ENCODE results near the gene CSNK1D.

Gene CSNK1D

DNA sequence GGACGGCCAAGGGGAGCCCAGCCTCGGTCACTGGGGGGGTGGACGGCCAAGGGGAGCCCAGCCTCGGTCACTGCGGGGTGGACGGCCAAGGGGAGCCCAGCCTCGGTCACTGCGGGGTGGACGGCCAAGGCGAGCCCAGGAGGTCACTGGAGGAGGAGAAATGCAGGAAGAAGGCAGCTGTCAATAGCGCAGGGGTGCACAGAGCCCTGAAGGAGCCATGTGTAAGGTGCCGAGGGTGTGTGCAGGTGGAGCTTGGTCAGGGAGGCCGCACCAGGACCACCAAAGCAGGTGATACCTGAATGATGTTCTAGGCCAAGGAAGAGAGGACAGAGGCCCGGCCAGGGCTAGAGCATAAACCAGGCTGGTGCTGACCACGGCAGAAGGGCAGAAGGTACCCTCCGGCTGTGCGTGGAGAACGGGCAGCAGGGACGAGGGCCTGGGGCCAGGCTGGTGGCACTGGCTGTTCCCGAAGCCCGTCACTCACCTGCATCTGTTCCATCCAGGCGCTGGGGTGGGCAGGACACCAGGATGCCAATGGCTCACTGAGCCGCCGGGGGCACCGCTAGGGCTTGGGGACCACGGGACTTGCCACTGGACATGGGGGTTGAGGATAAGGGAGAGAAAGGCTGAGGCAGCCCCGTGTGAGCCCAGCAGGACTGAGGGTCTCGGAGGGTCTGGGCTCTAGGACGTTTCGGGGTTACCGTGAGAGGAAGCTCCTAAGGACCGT lies 55.0 kb downstream of the CSNK1D start:
- Histone ChIP-seq H3K4me1 (ENCODE audit: control insufficient read depth, insufficient read depth, low read length) (0 out of 2 replicates have a peak, but pooled peaks cover 2% of the 10 kb centered on the region), H3K36me3 (ENCODE audit: control insufficient read depth in 2 of 2, insufficient read depth in 1 of 2, low read length in 2 of 2) (no peaks in the 10 kb centered on the region), H3K9me3 (ENCODE audit: control insufficient read depth, insufficient read depth, low read depth, low read length) (no peaks in the 10 kb centered on the region), H3K27ac (ENCODE audit: extremely low read depth, low read depth, low read length) (no peak overlapping the region), H3K4me3 (ENCODE audit: low read depth, low read length) (no peak overlapping the region)
- CTCF ChIA-PET: no interaction called here
- POLR2A ChIA-PET: no interaction called here
- TF ChIP-seq, protein P1, sequence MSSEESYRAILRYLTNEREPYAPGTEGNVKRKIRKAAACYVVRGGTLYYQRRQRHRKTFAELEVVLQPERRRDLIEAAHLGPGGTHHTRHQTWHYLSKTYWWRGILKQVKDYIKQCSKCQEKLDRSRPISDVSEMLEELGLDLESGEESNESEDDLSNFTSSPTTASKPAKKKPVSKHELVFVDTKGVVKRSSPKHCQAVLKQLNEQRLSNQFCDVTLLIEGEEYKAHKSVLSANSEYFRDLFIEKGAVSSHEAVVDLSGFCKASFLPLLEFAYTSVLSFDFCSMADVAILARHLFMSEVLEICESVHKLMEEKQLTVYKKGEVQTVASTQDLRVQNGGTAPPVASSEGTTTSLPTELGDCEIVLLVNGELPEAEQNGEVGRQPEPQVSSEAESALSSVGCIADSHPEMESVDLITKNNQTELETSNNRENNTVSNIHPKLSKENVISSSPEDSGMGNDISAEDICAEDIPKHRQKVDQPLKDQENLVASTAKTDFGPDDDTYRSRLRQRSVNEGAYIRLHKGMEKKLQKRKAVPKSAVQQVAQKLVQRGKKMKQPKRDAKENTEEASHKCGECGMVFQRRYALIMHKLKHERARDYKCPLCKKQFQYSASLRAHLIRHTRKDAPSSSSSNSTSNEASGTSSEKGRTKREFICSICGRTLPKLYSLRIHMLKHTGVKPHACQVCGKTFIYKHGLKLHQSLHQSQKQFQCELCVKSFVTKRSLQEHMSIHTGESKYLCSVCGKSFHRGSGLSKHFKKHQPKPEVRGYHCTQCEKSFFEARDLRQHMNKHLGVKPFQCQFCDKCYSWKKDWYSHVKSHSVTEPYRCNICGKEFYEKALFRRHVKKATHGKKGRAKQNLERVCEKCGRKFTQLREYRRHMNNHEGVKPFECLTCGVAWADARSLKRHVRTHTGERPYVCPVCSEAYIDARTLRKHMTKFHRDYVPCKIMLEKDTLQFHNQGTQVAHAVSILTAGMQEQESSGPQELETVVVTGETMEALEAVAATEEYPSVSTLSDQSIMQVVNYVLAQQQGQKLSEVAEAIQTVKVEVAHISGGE (tag by site-specific recombination; conservative IDR thresholded peaks at IDR 0.05; ENCODE audit: low read depth): no peak

DNA sequence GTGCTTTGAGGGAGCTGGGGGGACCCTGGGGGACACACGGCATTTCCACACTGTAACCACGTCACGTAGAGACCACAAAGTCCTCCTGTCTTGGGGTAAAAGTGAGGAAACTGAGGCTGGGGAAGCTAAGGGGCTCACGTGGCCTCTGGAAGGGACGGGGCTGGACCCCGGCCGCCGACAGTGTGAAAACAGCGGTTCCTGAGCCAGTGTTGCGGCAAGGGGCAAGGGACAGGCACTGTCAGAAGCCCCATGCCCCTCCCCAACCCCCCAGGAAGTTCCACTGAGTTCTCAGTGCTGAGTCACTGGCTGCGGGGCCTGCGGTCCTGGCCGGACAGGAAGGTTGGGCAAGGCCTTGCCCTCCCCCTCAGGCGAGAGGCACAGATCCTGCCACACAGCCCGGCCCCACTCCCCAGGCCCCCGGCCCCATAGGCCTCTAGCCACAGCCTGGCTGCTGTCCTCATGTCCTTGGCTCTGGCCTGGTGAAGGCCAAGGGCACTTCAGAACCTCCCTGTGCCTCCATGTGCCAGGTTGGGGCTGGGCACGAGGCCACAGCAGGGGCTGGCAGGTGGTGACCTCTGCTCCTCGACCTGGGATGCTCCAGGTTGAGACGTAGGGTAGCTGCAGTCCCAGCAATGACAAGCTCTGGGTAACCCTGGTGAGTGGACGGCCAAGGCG lies 55.8 kb downstream of the CSNK1D start:
- Histone ChIP-seq H3K4me3 (ENCODE audit: low read depth, low read length) (no peak overlapping the region), H3K27ac (ENCODE audit: extremely low read depth, low read depth, low read length) (no peak overlapping the region), H3K36me3 (ENCODE audit: control insufficient read depth in 2 of 2, insufficient read depth in 1 of 2, low read length in 2 of 2) (no peaks in the 10 kb centered on the region), H3K9me3 (ENCODE audit: control insufficient read depth, insufficient read depth, low read depth, low read length) (no peaks in the 10 kb centered on the region), H3K4me1 (ENCODE audit: control insufficient read depth, insufficient read depth, low read length) (0 out of 2 replicates have a peak, but pooled peaks cover 3% of the 10 kb centered on the region)
- TF ChIP-seq ZNF624 (tag by site-specific recombination; IDR thresholded peaks at IDR 0.05) (no peak), HOXD13 (CRISPR knock-in tag; IDR thresholded peaks at IDR 0.05; ENCODE audit: borderline replicate concordance) (no peak), ZBTB17 (tag by site-specific recombination; IDR thresholded peaks at IDR 0.05) (no peak), ZNF626 (tag by site-specific recombination; IDR thresholded peaks at IDR 0.05) (no peak), ZNF629 (tag by site-specific recombination; IDR thresholded peaks at IDR 0.05) (no peak), KLF10 (tag by site-specific recombination; IDR thresholded peaks at IDR 0.05) (no peak)
- TF ChIP-seq, protein P2, sequence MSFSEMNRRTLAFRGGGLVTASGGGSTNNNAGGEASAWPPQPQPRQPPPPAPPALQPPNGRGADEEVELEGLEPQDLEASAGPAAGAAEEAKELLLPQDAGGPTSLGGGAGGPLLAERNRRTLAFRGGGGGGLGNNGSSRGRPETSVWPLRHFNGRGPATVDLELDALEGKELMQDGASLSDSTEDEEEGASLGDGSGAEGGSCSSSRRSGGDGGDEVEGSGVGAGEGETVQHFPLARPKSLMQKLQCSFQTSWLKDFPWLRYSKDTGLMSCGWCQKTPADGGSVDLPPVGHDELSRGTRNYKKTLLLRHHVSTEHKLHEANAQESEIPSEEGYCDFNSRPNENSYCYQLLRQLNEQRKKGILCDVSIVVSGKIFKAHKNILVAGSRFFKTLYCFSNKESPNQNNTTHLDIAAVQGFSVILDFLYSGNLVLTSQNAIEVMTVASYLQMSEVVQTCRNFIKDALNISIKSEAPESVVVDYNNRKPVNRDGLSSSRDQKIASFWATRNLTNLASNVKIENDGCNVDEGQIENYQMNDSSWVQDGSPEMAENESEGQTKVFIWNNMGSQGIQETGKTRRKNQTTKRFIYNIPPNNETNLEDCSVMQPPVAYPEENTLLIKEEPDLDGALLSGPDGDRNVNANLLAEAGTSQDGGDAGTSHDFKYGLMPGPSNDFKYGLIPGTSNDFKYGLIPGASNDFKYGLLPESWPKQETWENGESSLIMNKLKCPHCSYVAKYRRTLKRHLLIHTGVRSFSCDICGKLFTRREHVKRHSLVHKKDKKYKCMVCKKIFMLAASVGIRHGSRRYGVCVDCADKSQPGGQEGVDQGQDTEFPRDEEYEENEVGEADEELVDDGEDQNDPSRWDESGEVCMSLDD (tag by site-specific recombination; IDR thresholded peaks at IDR 0.05): no peak
- TF ChIP-seq, protein P3, sequence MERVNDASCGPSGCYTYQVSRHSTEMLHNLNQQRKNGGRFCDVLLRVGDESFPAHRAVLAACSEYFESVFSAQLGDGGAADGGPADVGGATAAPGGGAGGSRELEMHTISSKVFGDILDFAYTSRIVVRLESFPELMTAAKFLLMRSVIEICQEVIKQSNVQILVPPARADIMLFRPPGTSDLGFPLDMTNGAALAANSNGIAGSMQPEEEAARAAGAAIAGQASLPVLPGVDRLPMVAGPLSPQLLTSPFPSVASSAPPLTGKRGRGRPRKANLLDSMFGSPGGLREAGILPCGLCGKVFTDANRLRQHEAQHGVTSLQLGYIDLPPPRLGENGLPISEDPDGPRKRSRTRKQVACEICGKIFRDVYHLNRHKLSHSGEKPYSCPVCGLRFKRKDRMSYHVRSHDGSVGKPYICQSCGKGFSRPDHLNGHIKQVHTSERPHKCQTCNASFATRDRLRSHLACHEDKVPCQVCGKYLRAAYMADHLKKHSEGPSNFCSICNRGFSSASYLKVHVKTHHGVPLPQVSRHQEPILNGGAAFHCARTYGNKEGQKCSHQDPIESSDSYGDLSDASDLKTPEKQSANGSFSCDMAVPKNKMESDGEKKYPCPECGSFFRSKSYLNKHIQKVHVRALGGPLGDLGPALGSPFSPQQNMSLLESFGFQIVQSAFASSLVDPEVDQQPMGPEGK (tag by site-specific recombination; IDR thresholded peaks at IDR 0.05): no peak
- TF ChIP-seq, protein P4, sequence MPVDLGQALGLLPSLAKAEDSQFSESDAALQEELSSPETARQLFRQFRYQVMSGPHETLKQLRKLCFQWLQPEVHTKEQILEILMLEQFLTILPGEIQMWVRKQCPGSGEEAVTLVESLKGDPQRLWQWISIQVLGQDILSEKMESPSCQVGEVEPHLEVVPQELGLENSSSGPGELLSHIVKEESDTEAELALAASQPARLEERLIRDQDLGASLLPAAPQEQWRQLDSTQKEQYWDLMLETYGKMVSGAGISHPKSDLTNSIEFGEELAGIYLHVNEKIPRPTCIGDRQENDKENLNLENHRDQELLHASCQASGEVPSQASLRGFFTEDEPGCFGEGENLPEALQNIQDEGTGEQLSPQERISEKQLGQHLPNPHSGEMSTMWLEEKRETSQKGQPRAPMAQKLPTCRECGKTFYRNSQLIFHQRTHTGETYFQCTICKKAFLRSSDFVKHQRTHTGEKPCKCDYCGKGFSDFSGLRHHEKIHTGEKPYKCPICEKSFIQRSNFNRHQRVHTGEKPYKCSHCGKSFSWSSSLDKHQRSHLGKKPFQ (tag by site-specific recombination; IDR thresholded peaks at IDR 0.05): no peak
- TF ChIP-seq, protein P5, sequence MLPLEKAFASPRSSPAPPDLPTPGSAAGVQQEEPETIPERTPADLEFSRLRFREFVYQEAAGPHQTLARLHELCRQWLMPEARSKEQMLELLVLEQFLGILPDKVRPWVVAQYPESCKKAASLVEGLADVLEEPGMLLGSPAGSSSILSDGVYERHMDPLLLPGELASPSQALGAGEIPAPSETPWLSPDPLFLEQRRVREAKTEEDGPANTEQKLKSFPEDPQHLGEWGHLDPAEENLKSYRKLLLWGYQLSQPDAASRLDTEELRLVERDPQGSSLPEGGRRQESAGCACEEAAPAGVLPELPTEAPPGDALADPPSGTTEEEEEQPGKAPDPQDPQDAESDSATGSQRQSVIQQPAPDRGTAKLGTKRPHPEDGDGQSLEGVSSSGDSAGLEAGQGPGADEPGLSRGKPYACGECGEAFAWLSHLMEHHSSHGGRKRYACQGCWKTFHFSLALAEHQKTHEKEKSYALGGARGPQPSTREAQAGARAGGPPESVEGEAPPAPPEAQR (tag by site-specific recombination; IDR thresholded peaks at IDR 0.05): no peak
- ChIA-PET POLR2A (no interaction called here), CTCF (no interaction called here)
